Esophagus muscularis mucosa (tissue), 4 donors: ENCODE measurements around the gene ADCY10. TPM values are rescaled to one million over a fixed set of nuclear protein-coding genes. Genes with fewer than 3 reads are reported as not detected.

Experiments
- DNase-seq: peaks from one replicate; pipeline ENCODE4 v3.0.0-alpha.2; 2017; ENCODE audit errors: extremely low spot score
- H3K27ac ChIP-seq, 4 donors: fragments of 200-600 bp; sonication (generic); replicated peaks in 1 of 4; 1 replicate in 3 of 4; 2 replicates in 1 of 4; pipeline ENCODE4 v1.5.1; 2016 to 2019; ENCODE audit warnings: mild to moderate bottlenecking in 1 of 4
- H3K27me3 ChIP-seq, 4 donors: fragments of 200-600 bp; sonication (generic); one replicate each; pipeline versions ENCODE4 v1.5.1 to v1.6.0; 2016 to 2019
- H3K36me3 ChIP-seq, 4 donors: fragments of 200-600 bp; sonication (generic); one replicate each; pipeline ENCODE4 v1.5.1; 2016 to 2019
- H3K4me1 ChIP-seq, 4 donors: fragments of 200-600 bp; sonication (generic); one replicate each; pipeline ENCODE4 v1.5.1; 2016 to 2019
- H3K4me3 ChIP-seq, 4 donors: fragments of 200-600 bp; sonication (generic); 1 replicate in 2 of 4; 2 replicates in 2 of 4; pipeline ENCODE4 v1.5.1; 2016 to 2019; ENCODE audit warnings: mild to moderate bottlenecking in 4 of 4, moderate library complexity in 1 of 4
- H3K9me3 ChIP-seq, 4 donors: fragments of 200-600 bp; sonication (generic); 1 replicate in 3 of 4; 2 replicates in 1 of 4; pipeline ENCODE4 v1.5.1; 2016 to 2019
- CTCF ChIP-seq, 3 experiments: fragments of 200-600 bp in 2 of 3; fragments of 450-650 bp in 1 of 3; sonication (generic) in 2 of 3; IDR thresholded peaks; one replicate each; pipeline ENCODE4 v1.5.1; 2017 to 2019; ENCODE audit warnings: antibody characterized with exemption in 3 of 3, mild to moderate bottlenecking in 2 of 3, moderate library complexity in 1 of 3
- EP300 ChIP-seq: sonication (generic); formaldehyde crosslinking; IDR thresholded peaks from one replicate; pipeline ENCODE4 v1.6.1; 2017; ENCODE audit warnings: antibody characterized with exemption
- POLR2A ChIP-seq: fragments of 450-650 bp; IDR thresholded peaks from one replicate; pipeline ENCODE4 v1.6.1; 2017; ENCODE audit warnings: antibody characterized with exemption, moderate library complexity, mild to moderate bottlenecking, low read depth
- POLR2AphosphoS5 ChIP-seq, 2 donors: sonication (generic); formaldehyde crosslinking; IDR thresholded peaks; one replicate each; pipeline ENCODE4 v1.6.1; 2017; ENCODE audit warnings: antibody characterized with exemption in 2 of 2
- WGBS: methylation state at CpG from one replicate; pipeline ENCODE4 v1.1.5; 2018; 5-methylcytosine and 5-hydroxymethylcytosine counted together
- intact Hi-C: fragments of 100-400 bp; cut with DNase I; formaldehyde crosslinking; loops from one replicate; pipeline ENCODE4 v1.15.1; 2023
- total RNA-seq, 4 donors: library from RNA; depleted of rRNA; stranded (reverse); fragments of >200 nt; gene quantifications; one replicate each; pipeline versions ENCODE4 v1.1.0 to v1.2.1, GENCODE V29; 2016

Gene ADCY10
- total RNA-seq, 4 donors from 2014 or later = under 0.01 to 0.29 (median 0.21) TPM

GRCh38 chr1:167926486-167926997 lies 12.6 kb upstream of the ADCY10 start:
- DNase-seq = no peak
- no peaks in the 10 kb centered on the region for H3K36me3 ChIP-seq
- H3K27ac ChIP-seq = no peak overlapping the region
- intact Hi-C loops = no loop called here
- H3K4me1 ChIP-seq = peaks cover 10 to 41% (median 34%) of the 10 kb centered on the region in 4 donors
- no peak for TF ChIP-seq CTCF (IDR thresholded peaks at IDR 0.05)
- TF ChIP-seq POLR2A = no peak
- TF ChIP-seq EP300 = no peak
- no peak for TF ChIP-seq POLR2AphosphoS5 (IDR thresholded peaks at IDR 0.05)
- WGBS = 94% methylated on average over 6 of the region's 6 CpGs
- H3K9me3 ChIP-seq = no peaks in the 10 kb centered on the region
- H3K27me3 ChIP-seq = no peaks in the 10 kb centered on the region
- no peak overlapping the region for H3K4me3 ChIP-seq

GRCh38 chr1:167924543-167925231 lies 10.8 kb upstream of the ADCY10 start:
- Histone ChIP-seq H3K27ac (no peak overlapping the region), H3K9me3 (no peaks in the 10 kb centered on the region), H3K4me1 (peaks cover 10 to 39% (median 33%) of the 10 kb centered on the region in 4 donors), H3K36me3 (peaks cover 0 to 3% (median 1%) of the 10 kb centered on the region in 4 donors), H3K4me3 (no peak overlapping the region), H3K27me3 (no peaks in the 10 kb centered on the region)
- intact Hi-C loops = no loop called here
- TF ChIP-seq POLR2A (no peak), EP300 (no peak), POLR2AphosphoS5 (IDR thresholded peaks at IDR 0.05) (no peak), CTCF (IDR thresholded peaks at IDR 0.05) (no peak)
- 86% methylated on average over 2 of the region's 2 CpGs for WGBS
- no peak for DNase-seq

- DNase-seq = no peak
- Histone ChIP-seq H3K27ac (no peak overlapping the region), H3K4me3 (no peak overlapping the region), H3K36me3 (peaks cover 0 to 4% (median 1%) of the 10 kb centered on the region in 4 donors), H3K4me1 (peaks cover 10 to 38% (median 33%) of the 10 kb centered on the region in 4 donors), H3K27me3 (no peaks in the 10 kb centered on the region), H3K9me3 (no peaks in the 10 kb centered on the region)
- intact Hi-C loops = no loop called here
- TF ChIP-seq POLR2AphosphoS5 (IDR thresholded peaks at IDR 0.05) (no peak), POLR2A (no peak), EP300 (no peak), CTCF (IDR thresholded peaks at IDR 0.05) (no peak)
- 100% methylated on average over 2 of the region's 2 CpGs for WGBS
Observed at GRCh38 chr1:167924102-167924501, 10.2 kb upstream of the ADCY10 start.

GRCh38 chr1:167923324-167924056 lies 9.6 kb upstream of the ADCY10 start:
- no peak for DNase-seq
- Histone ChIP-seq H3K27ac (no peak overlapping the region), H3K27me3 (no peaks in the 10 kb centered on the region), H3K4me1 (peaks cover 10 to 38% (median 28%) of the 10 kb centered on the region in 4 donors), H3K9me3 (no peaks in the 10 kb centered on the region), H3K36me3 (peaks cover 0 to 6% (median 1%) of the 10 kb centered on the region in 4 donors), H3K4me3 (no peak overlapping the region)
- intact Hi-C loops = no loop called here
- no peak for TF ChIP-seq POLR2AphosphoS5 (IDR thresholded peaks at IDR 0.05)
- WGBS = 94% methylated on average over 3 of the region's 3 CpGs

- TF ChIP-seq POLR2AphosphoS5 (IDR thresholded peaks at IDR 0.05) = no peak
- H3K27ac ChIP-seq = no peak overlapping the region
- H3K4me1 ChIP-seq = peaks cover 10 to 38% (median 26%) of the 10 kb centered on the region in 4 donors
- peaks cover 3 to 14% (median 7%) of the 10 kb centered on the region in 4 donors for H3K36me3 ChIP-seq
- DNase-seq = no peak
- H3K27me3 ChIP-seq = no peaks in the 10 kb centered on the region
- H3K9me3 ChIP-seq = no peaks in the 10 kb centered on the region
- intact Hi-C loops = no loop called here
- H3K4me3 ChIP-seq = no peak overlapping the region
- WGBS = 93% methylated on average over 1 of the region's 1 CpG
Observed at GRCh38 chr1:167922611-167923074, 8.7 kb upstream of the ADCY10 start.
